ENCODE results near the gene TCEAL6.
"Not testable (repeated sequence)": the region's sequence is repeated elsewhere in the genome, so short reads cannot be mapped to it uniquely, and the experiment has no call there.

Gene TCEAL6

GRCh38 chrX:102142274-102142673, at the start of gene TCEAL6:
TSS of gene TCEAL6 (minus strand) at chrX:102142481.
- not testable (repeated sequence) for H3K4me3 ChIP-seq (ENCODE audit: low read depth, low read length); DNase-seq (ENCODE audit: low read depth)

GRCh38 chrX:102185967-102186720, 43.9 kb upstream of the TCEAL6 start:
- no peak for TF ChIP-seq CTCF (IDR thresholded peaks at IDR 0.05; ENCODE audit: control insufficient read depth, extremely low read depth, insufficient read depth)
- DNase-seq (ENCODE audit: low read depth), result no peak
- H3K4me3 ChIP-seq (ENCODE audit: low read depth, low read length), result no peak overlapping the region

- TF ChIP-seq CTCF (IDR thresholded peaks at IDR 0.05; ENCODE audit: control insufficient read depth, extremely low read depth, insufficient read depth), result no peak
- peak; percentile 3 for DNase-seq (ENCODE audit: low read depth)
- H3K4me3 ChIP-seq (ENCODE audit: low read depth, low read length), result peak within 1 kb of the TSS; percentile 9; the same call in 1 of the 2 replicates
These were observed 13.5 kb upstream of the TCEAL6 start, which contains the start of gene BEX5 for GRCh38 chrX:102155806-102156179. TSS of gene BEX5 (minus strand) at chrX:102155977. CDS start at chrX:102154265, 1,712 bp downstream.

- no peak for DNase-seq (ENCODE audit: low read depth)
- TF ChIP-seq CTCF (IDR thresholded peaks at IDR 0.05; ENCODE audit: control insufficient read depth, extremely low read depth, insufficient read depth), result no peak
- peak overlapping the region; percentile 9; the same call in 1 of the 2 replicates for H3K4me3 ChIP-seq (ENCODE audit: low read depth, low read length)
These were observed 12.9 kb upstream of the TCEAL6 start for GRCh38 chrX:102154900-102155805.

GRCh38 chrX:102154218-102154860, 12.1 kb upstream of the TCEAL6 start:
- no peak overlapping the region for H3K4me3 ChIP-seq (ENCODE audit: low read depth, low read length)
- DNase-seq (ENCODE audit: low read depth), result no peak
- no peak for TF ChIP-seq CTCF (IDR thresholded peaks at IDR 0.05; ENCODE audit: control insufficient read depth, extremely low read depth, insufficient read depth)

- DNase-seq (ENCODE audit: low read depth); H3K4me3 ChIP-seq (ENCODE audit: low read depth, low read length): not testable (repeated sequence)
These were observed 650 bp downstream of the TCEAL6 start for GRCh38 chrX:102141631-102142030.

GRCh38 chrX:102140876-102141275, 1.4 kb downstream of the TCEAL6 start:
- H3K4me3 ChIP-seq (ENCODE audit: low read depth, low read length); DNase-seq (ENCODE audit: low read depth): not testable (repeated sequence)

- no peak for DNase-seq (ENCODE audit: low read depth)
- no peak for TF ChIP-seq CTCF (IDR thresholded peaks at IDR 0.05; ENCODE audit: control insufficient read depth, extremely low read depth, insufficient read depth)
These were observed 4.2 kb downstream of the TCEAL6 start for GRCh38 chrX:102138064-102138463.

More at GRCh38 chrX:102138064-102138463, 4.2 kb downstream of the TCEAL6 start:
- H3K4me3 ChIP-seq (ENCODE audit: low read depth, low read length), result no peak overlapping the region
